ENCODE measurements around the gene FOXK2. TPM values are rescaled to one million over a fixed set of nuclear protein-coding genes. Genes with fewer than 3 reads are reported as not detected.

FOXK2 gene
- total RNA-seq, 1 donor from 2014 or later, result 65.3 TPM

GRCh38 chr17:82587234-82588086 lies 67.9 kb downstream of the FOXK2 start:
- DNase-seq (ENCODE audit: low spot score), result no peak

- DNase-seq (ENCODE audit: low spot score), result no peak
Observed at GRCh38 chr17:82588266-82589175, 69.0 kb downstream of the FOXK2 start.

- no peak for DNase-seq (ENCODE audit: low spot score)
Observed at GRCh38 chr17:82589851-82590180, 70.3 kb downstream of the FOXK2 start.

- DNase-seq (ENCODE audit: low spot score), result no peak
Observed at GRCh38 chr17:82590216-82590615, 70.7 kb downstream of the FOXK2 start.

- DNase-seq (ENCODE audit: low spot score), result no peak
Observed at GRCh38 chr17:82590881-82591539, 71.5 kb downstream of the FOXK2 start.

- no peak for DNase-seq (ENCODE audit: low spot score)
Observed at GRCh38 chr17:82592289-82592766, 72.8 kb downstream of the FOXK2 start.

- no peak for DNase-seq (ENCODE audit: low spot score)
Observed at GRCh38 chr17:82592767-82593589, 73.4 kb downstream of the FOXK2 start.

GRCh38 chr17:82593590-82594087 lies 74.1 kb downstream of the FOXK2 start:
- no peak for DNase-seq (ENCODE audit: low spot score)

GRCh38 chr17:82594571-82594970 lies 75.0 kb downstream of the FOXK2 start:
- no peak for DNase-seq (ENCODE audit: low spot score)

GRCh38 chr17:82595893-82596292 lies 76.4 kb downstream of the FOXK2 start:
- no peak for DNase-seq (ENCODE audit: low spot score)

GRCh38 chr17:82596296-82596695 lies 76.8 kb downstream of the FOXK2 start:
- DNase-seq (ENCODE audit: low spot score), result no peak

GRCh38 chr17:82596837-82597672 lies 77.5 kb downstream of the FOXK2 start:
- DNase-seq (ENCODE audit: low spot score), result no peak

- DNase-seq (ENCODE audit: low spot score), result no peak
Observed at GRCh38 chr17:82598256-82599119, 79.0 kb downstream of the FOXK2 start.

- no peak for DNase-seq (ENCODE audit: low spot score)
Observed at GRCh38 chr17:82599674-82600661, 80.4 kb downstream of the FOXK2 start.

GRCh38 chr17:82600731-82601446 lies 81.4 kb downstream of the FOXK2 start:
- no peak for DNase-seq (ENCODE audit: low spot score)

- DNase-seq (ENCODE audit: low spot score), result no peak
Observed at GRCh38 chr17:82601447-82602000, 82.0 kb downstream of the FOXK2 start.

Measured in mesenteric fat pad (tissue), 1 donor.